ENCODE measurements around the gene GULP1.

GULP1 gene

DNA sequence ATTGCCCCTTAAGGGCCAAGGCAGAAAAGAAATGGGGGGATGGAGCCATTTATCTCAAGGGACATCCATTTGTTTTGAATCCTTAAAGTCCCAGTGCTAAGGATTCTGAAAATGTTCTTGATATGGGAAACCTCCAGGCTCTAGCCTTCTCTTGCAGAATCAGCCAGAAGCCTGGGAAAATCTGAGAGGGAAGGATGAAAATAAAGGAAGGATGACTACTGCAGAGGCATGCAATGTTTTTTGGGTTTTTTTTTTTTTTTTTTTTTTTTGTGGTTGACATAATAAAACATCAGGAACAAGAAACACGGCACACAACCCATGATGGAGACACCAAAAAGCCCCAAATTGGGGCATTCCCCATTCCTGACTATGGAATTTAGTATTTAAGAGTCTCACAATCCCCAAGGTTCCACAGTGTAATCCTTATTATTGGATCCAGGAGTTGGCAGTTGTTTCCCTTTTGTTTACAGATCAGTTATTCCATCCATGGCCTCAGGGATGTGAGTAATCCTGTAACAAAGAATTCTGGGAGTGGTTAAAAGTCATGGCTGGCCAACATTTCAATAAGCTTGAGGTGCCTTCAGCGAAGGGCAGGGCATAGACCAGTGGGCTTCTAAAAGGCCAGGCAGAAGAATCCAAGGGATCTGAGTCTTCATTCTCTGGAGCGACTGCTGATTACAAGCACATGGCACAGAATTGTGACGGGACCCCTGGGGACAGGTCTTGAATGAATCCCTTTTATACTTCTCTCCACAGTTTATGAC lies 337.5 kb downstream of the GULP1 start:
- no peak for DNase-seq (ENCODE audit: low read depth)
- no peak overlapping the region for H3K4me3 ChIP-seq (ENCODE audit: low read depth, low read length)
- TF ChIP-seq, protein P1, sequence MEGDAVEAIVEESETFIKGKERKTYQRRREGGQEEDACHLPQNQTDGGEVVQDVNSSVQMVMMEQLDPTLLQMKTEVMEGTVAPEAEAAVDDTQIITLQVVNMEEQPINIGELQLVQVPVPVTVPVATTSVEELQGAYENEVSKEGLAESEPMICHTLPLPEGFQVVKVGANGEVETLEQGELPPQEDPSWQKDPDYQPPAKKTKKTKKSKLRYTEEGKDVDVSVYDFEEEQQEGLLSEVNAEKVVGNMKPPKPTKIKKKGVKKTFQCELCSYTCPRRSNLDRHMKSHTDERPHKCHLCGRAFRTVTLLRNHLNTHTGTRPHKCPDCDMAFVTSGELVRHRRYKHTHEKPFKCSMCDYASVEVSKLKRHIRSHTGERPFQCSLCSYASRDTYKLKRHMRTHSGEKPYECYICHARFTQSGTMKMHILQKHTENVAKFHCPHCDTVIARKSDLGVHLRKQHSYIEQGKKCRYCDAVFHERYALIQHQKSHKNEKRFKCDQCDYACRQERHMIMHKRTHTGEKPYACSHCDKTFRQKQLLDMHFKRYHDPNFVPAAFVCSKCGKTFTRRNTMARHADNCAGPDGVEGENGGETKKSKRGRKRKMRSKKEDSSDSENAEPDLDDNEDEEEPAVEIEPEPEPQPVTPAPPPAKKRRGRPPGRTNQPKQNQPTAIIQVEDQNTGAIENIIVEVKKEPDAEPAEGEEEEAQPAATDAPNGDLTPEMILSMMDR (IDR thresholded peaks at IDR 0.05; ENCODE audit: control insufficient read depth, extremely low read depth, insufficient read depth), result no peak

DNA sequence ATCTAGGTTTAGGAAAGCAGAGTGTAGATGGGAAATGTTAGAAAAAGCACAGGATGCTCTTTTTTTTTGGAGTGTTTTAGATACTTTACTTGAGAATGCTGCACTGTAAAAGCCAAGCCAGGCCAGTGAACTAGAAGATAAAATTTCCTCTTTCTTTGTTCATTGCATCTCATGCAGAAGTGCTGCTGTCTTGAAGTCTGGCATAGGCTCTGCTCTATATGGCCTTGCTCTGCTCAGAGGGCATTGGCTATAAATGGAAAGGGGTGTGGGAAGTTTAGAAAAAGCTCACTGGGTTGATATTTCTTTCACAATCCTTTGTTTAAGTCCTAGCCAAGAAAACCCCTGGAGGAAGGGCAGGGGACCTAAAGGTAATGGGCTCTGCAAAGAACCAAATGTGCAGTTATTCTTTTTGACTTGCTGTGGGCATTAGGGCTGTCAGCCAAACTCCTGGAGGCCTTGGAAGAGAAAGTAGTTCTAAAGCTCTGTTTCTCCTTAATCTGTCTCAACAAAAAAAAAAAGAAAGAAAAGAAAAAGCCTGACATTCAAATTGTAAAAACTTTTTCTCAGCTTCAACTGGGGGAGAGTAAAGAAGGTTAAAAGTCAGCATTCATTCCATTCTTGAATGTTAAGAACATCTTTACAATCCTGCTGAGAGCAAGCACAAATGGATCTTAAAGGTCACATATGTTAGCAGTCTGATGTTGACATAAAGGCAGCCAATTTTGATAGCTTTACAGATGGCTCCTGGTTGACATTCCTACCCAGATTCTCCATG lies 338.3 kb downstream of the GULP1 start:
- H3K4me3 ChIP-seq (ENCODE audit: low read depth, low read length), result no peak overlapping the region
- DNase-seq (ENCODE audit: low read depth), result no peak
- TF ChIP-seq, protein P1 (IDR thresholded peaks at IDR 0.05; ENCODE audit: control insufficient read depth, extremely low read depth, insufficient read depth), result no peak

DNA sequence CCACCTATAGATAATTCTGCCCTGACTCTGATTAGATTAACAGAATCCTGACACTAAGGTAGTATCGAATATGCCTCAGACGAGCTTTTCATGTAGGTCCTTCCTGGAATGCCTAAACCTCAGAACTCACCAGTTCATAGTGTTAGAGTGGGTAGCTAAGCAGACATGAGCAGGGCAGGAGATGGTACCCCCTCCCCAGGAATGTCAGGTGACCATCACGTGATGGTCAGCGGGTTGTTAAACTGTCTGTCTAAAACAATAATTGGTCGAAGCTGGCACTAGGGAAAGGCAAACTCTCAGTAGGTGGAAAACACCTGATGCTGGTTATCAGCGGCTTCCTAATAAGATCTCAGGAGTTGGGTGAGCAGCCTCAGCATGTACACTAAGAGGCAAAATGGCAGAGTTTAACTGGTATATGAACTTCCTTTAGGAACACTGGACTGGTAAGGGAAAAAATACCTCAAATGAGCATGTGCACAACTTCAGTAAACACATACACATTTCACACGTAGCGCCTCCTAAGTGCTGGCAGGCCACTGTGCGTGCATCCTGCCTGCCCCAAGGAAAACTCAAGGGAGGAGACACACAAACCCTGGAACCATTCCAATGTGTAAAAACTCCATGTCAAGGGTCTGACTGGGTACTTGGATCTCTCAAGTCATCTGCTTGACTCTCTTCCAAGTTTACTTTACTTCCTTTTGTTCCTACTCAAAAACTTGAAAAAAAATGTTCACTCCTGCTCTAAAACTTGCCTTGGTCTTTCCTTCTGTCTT lies 339.5 kb downstream of the GULP1 start:
- TF ChIP-seq, protein P1 (IDR thresholded peaks at IDR 0.05; ENCODE audit: control insufficient read depth, extremely low read depth, insufficient read depth), result no peak
- no peak for DNase-seq (ENCODE audit: low read depth)

DNA sequence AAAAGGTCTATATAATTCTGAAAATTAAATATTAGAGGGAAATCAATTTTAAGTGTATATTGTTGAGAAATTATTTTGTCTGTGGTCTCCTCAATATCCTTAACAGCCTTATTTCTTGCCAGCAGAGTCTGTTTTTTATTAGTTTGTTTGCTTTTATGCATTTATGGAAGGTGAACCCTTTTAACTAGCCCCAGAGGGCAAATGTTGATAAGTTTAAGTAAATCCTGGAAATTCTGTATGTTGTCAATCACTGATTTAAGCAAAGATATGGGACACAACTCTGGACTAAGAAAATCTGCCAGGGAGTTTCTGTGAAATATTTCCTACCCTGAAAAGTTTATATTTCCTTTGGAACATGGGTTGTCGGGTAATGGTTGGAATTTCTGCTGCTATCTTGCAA lies 343.0 kb downstream of the GULP1 start:
- no peak for DNase-seq (ENCODE audit: low read depth)
- H3K4me3 ChIP-seq (ENCODE audit: low read depth, low read length), result no peak overlapping the region
- TF ChIP-seq, protein P1 (IDR thresholded peaks at IDR 0.05; ENCODE audit: control insufficient read depth, extremely low read depth, insufficient read depth), result no peak

More for the DNA sequence above, 339.5 kb downstream of the GULP1 start:
- H3K4me3 ChIP-seq (ENCODE audit: low read depth, low read length), result no peak overlapping the region
